Activated CD4-positive, alpha-beta T cell treated with anti-CD3 and anti-CD28 coated beads, Interleukin-2, amount 10 ng/mL, durations not matched to agents 24 days and 14 days (primary cell): ENCODE data around the gene CAMK1. TPM values are rescaled to one million over a fixed set of nuclear protein-coding genes. Genes with fewer than 3 reads are reported as not detected.

ENCODE experiments used
- DNase-seq: peaks from one replicate; pipeline ENCODE4 v3.0.0; 2022
- H3K27ac Mint-ChIP-seq: one replicate; pipeline ENCODE4 v1.8.0; 2022; ENCODE audit warnings: mild to moderate bottlenecking, mixed read lengths
- H3K27me3 Mint-ChIP-seq: one replicate; pipeline ENCODE4 v1.8.0; 2022; ENCODE audit warnings: mixed read lengths
- H3K36me3 Mint-ChIP-seq: one replicate; pipeline ENCODE4 v1.8.0; 2022; ENCODE audit warnings: low read depth, mild to moderate bottlenecking, mixed read lengths
- H3K4me1 Mint-ChIP-seq: one replicate; pipeline ENCODE4 v1.8.0; 2021; ENCODE audit warnings: mixed read lengths
- H3K4me3 Mint-ChIP-seq: one replicate; pipeline ENCODE4 v1.8.0; 2022; ENCODE audit warnings: mild to moderate bottlenecking, moderate library complexity, mixed read lengths
- H3K9me3 Mint-ChIP-seq: one replicate; pipeline ENCODE4 v1.8.0; 2021; ENCODE audit warnings: mixed read lengths
- intact Hi-C: fragments of 100-400 bp; cut with micrococcal nuclease; formaldehyde crosslinking; loops from one replicate; pipeline ENCODE4 v1.15.1; 2023
- total RNA-seq: library from RNA; stranded (reverse); gene quantifications from 2 replicates; pipeline ENCODE4 v1.2.3, GENCODE V29; 2022

CAMK1 gene
- total RNA-seq, 1 donor from 2014 or later, result 83.7 TPM

DNA sequence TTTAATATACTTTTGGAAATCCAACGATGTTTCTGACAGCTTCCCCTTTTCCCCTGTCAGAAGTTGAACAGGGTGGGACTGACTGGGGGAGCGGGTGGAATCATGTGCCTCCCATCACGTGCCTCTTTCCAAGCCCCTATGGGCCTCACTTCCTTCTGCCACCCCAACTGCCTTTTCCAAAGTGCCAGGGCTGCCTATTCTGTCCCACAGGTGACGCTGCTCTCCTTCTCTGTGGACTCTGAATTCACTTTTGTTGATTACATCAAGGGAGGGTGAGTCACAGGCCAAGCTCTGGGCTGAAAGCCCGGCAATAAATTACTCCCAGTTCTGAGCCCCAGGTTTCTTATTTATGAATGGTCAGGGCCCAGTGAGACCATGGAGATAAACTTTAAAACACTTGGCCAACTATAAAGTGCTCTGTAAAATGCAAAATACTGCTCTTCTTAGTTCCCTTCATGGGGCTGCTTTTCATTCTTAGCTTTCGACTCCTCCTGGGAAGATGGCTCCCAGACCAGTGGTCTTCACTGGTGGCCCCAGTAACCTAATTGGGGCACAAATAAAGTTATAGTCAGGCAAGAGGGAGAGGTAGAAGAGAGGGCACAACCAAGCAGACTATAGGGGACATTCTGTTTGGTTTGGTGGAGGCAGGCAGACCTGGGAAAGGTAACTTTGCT is 53.8 kb downstream of the CAMK1 start:
- intact Hi-C loops, result no loop called here
- no peaks in the 10 kb centered on the region for H3K9me3 Mint-ChIP-seq
- peaks cover 2% of the 10 kb centered on the region for H3K4me1 Mint-ChIP-seq
- no peak overlapping the region for H3K4me3 Mint-ChIP-seq
- H3K27ac Mint-ChIP-seq, result no peak overlapping the region
- no peaks in the 10 kb centered on the region for H3K36me3 Mint-ChIP-seq
- DNase-seq, result peak; percentile 71
- peaks cover 16% of the 10 kb centered on the region for H3K27me3 Mint-ChIP-seq

DNA sequence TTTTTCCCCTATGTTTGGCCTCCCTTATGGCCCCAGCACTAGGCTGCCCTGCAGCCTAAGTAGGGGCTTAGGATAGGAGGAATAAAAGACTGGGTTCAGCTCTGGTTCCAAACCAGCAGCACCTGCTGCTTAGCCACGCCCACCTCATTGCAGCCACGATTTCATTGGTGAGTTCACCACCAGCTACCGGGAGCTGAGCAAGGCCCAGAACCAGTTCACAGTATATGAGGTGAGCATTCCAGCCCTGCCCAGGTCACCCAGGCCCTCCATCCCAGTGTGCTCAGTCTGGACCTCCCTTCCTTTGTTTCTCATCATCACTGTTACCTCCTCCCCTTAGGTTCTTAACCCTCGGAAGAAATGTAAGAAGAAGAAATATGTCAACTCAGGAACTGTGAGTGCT is 54.6 kb downstream of the CAMK1 start:
- Mint-ChIP-seq H3K27me3 (peaks cover 18% of the 10 kb centered on the region), H3K4me3 (no peak overlapping the region), H3K4me1 (peaks cover 6% of the 10 kb centered on the region), H3K36me3 (no peaks in the 10 kb centered on the region), H3K9me3 (no peaks in the 10 kb centered on the region), H3K27ac (no peak overlapping the region)
- intact Hi-C loops, result no loop called here
- no peak for DNase-seq

DNA sequence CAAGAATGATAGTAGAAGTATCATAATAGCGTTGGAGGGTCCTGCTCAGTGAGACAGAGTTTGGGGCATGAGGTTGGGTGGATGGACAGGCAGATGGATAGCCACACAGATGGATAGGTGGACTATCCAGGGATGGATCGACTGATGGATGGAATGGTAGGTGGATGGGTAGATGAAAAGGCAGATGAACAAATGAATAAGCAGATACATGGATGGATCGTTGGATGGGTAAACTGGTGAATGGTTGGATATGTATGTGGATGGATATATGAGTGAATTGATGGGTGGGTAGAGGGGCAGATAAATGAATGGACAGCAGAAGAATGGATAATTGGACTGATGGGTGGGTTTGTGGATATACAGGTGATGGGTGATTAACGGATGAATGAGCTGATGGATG is 56.6 kb downstream of the CAMK1 start:
- intact Hi-C loops, result no loop called here
- peaks cover 21% of the 10 kb centered on the region for H3K27me3 Mint-ChIP-seq
- peaks cover 8% of the 10 kb centered on the region for H3K4me1 Mint-ChIP-seq
- no peak overlapping the region for H3K27ac Mint-ChIP-seq
- no peaks in the 10 kb centered on the region for H3K36me3 Mint-ChIP-seq
- no peak overlapping the region for H3K4me3 Mint-ChIP-seq
- DNase-seq, result no peak
- no peaks in the 10 kb centered on the region for H3K9me3 Mint-ChIP-seq

DNA sequence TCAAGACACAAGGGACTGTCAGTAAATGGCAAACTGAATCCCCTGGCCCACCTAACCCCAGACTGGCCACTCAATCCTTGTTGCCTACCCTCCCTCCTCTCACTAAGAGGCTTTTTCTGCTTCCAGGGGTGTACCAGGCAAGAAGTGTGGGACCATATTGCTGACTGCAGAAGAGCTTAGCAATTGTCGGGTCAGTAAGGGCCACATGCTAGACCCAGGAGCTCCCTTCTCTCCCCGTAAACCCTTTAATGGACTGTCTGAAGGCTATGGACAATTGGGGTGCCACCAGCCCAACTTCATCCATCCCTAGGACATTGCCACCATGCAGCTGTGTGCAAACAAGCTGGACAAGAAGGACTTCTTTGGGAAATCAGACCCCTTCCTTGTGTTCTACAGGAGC is 57.3 kb downstream of the CAMK1 start:
- Mint-ChIP-seq H3K27me3 (peaks cover 20% of the 10 kb centered on the region), H3K4me3 (no peak overlapping the region), H3K9me3 (no peaks in the 10 kb centered on the region), H3K36me3 (no peaks in the 10 kb centered on the region), H3K27ac (no peak overlapping the region), H3K4me1 (peaks cover 8% of the 10 kb centered on the region)
- no peak for DNase-seq
- intact Hi-C loops, result no loop called here

GRCh38 chr3:9710174-9710739 is 59.5 kb downstream of the CAMK1 start:
- Mint-ChIP-seq H3K36me3 (no peaks in the 10 kb centered on the region), H3K4me3 (no peak overlapping the region), H3K4me1 (peaks cover 6% of the 10 kb centered on the region), H3K27ac (no peak overlapping the region), H3K27me3 (peaks cover 35% of the 10 kb centered on the region), H3K9me3 (no peaks in the 10 kb centered on the region)
- intact Hi-C loops, result no loop called here
- DNase-seq, result no peak

Other genes starting within 250 kb of the CAMK1 start
- not detected in 2 replicates for gene LHFPL4, start 216.1 kb downstream of the CAMK1 start, total RNA-seq
- 42.6 and 43.4 TPM in 2 replicates for gene MTMR14, start 120.4 kb downstream of the CAMK1 start, total RNA-seq
- 0.17 TPM in 1 of 2 replicates, not detected in the other for gene CPNE9, start 66.1 kb downstream of the CAMK1 start, total RNA-seq
- 41.7 and 45.3 TPM in 2 replicates for gene BRPF1, start 38.2 kb downstream of the CAMK1 start, total RNA-seq
- gene OGG1, start 20.0 kb downstream of the CAMK1 start, total RNA-seq, result 37.0 and 41.1 TPM in 2 replicates
- gene TADA3, start 22.5 kb upstream of the CAMK1 start, total RNA-seq, result 63.4 and 64.6 TPM in 2 replicates
- gene ARPC4, start 23.1 kb upstream of the CAMK1 start, total RNA-seq, result 263 and 267 TPM in 2 replicates
- 33.2 and 37.7 TPM in 2 replicates for gene TTLL3, start 40.3 kb upstream of the CAMK1 start, total RNA-seq
- gene RPUSD3, start 74.1 kb upstream of the CAMK1 start, total RNA-seq, result 84.3 and 85.7 TPM in 2 replicates
- not detected in 2 replicates for gene CIDEC, start 110.3 kb upstream of the CAMK1 start, total RNA-seq
- 39.5 and 41.0 TPM in 2 replicates for gene JAGN1, start 120.7 kb upstream of the CAMK1 start, total RNA-seq
- gene IL17RE, start 132.9 kb upstream of the CAMK1 start, total RNA-seq, result 1.1 TPM in 2 replicates
- 0.28 and 0.42 TPM in 2 replicates for gene IL17RC, start 147.2 kb upstream of the CAMK1 start, total RNA-seq
- 22.7 and 23.4 TPM in 2 replicates for gene CRELD1, start 163.9 kb upstream of the CAMK1 start, total RNA-seq
- gene PRRT3, start 182.5 kb upstream of the CAMK1 start, total RNA-seq, result 11.8 and 13.5 TPM in 2 replicates
- gene EMC3, start 216.9 kb upstream of the CAMK1 start, total RNA-seq, result 41.4 and 42.1 TPM in 2 replicates